Measurements from ENCODE around the gene SOAT2. TPM values are rescaled to one million over a fixed set of nuclear protein-coding genes. Genes with fewer than 3 reads are reported as not detected.
A peak's percentile ranks its signal among the peaks of the same experiment; 100 is the strongest.

Gene SOAT2
- total RNA-seq, 1 donor from 2014 or later = 0.40 TPM

DNA sequence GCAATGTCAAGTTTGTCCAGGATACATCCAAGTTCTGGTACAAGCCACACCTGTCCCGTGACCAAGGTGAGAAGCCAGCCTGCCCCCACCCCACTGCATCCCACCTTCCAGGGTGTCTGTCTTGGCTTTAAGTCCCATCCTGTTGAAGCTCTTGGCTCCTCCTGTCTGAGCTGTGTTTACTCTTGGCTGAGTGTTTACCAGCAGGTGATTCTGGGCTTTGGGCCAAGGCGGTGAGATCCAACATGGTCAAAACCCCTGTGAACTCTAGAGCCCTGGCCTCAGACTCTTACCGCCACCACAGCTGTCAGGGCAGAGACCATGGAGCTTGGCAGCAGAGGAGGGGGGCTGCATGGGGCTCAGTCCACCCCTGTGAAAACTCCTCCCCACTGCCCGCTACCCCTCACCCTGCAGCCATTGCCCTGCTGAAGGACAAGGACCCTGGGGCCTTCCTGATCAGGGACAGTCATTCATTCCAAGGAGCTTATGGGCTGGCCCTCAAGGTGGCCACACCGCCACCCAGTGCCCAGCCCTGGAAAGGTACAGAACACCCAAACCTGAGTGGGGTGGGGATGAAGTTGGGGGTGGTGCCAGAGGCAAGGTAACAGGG is 41.8 kb upstream of the SOAT2 start:
- no peak overlapping the region for H3K4me3 Mint-ChIP-seq
- TF ChIP-seq, protein P1, sequence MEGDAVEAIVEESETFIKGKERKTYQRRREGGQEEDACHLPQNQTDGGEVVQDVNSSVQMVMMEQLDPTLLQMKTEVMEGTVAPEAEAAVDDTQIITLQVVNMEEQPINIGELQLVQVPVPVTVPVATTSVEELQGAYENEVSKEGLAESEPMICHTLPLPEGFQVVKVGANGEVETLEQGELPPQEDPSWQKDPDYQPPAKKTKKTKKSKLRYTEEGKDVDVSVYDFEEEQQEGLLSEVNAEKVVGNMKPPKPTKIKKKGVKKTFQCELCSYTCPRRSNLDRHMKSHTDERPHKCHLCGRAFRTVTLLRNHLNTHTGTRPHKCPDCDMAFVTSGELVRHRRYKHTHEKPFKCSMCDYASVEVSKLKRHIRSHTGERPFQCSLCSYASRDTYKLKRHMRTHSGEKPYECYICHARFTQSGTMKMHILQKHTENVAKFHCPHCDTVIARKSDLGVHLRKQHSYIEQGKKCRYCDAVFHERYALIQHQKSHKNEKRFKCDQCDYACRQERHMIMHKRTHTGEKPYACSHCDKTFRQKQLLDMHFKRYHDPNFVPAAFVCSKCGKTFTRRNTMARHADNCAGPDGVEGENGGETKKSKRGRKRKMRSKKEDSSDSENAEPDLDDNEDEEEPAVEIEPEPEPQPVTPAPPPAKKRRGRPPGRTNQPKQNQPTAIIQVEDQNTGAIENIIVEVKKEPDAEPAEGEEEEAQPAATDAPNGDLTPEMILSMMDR (IDR thresholded peaks at IDR 0.05; ENCODE audit: unreplicated experiment) = no peak
- DNase-seq (ENCODE audit: low spot score in 2 of 2, unreplicated experiment in 2 of 2) = peak in 1 of 2 experiments; percentile 28
- peaks cover 9% of the 10 kb centered on the region for H3K36me3 Mint-ChIP-seq
- peak overlapping the region; percentile 34 for H3K27ac Mint-ChIP-seq
- no peaks in the 10 kb centered on the region for H3K27me3 Mint-ChIP-seq (ENCODE audit: low read depth)
- H3K9me3 Mint-ChIP-seq = no peaks in the 10 kb centered on the region
- peaks cover 13% of the 10 kb centered on the region for H3K4me1 Mint-ChIP-seq

DNA sequence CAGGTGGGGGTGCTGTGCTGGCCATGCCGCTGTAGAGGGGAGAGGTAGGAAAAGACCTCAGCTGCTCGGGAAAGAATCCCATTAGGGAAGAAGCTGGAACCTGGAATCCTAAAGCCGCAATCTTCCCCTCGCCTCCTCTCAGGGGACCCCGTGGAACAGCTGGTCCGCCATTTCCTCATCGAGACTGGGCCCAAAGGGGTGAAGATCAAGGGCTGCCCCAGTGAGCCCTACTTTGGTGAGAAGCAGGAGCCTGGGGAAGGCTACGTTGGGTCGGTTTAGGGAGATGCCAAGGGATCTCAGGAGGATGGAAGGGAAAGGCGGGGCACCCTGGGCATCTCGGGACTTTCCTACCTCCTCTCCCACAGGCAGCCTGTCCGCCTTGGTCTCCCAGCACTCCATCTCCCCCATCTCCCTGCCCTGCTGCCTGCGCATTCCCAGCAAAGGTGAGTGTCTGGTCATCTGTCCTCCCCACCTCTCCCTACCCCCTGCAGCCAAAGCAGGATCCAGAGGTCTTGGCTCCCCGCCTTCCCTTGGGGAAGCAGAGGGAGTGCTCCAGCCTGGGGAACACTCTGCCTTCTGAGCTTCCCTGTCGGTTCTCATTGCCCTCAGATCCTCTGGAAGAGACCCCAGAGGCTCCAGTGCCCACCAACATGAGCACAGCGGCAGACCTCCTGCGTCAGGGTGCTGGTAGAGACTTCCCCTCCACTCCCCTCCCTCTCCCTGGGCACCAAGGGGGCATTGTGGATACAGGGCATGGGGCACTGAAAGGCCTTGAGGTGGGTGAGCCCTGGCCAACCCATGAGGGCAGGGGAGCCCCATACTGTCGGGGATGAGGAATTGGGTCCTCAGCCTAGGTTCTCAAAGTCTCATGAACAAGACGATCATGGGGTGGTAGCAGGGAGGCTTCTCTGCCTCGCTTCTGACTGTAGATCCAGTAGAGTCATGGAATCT is 41.0 kb upstream of the SOAT2 start:
- Mint-ChIP-seq H3K27ac (peak overlapping the region; percentile 34), H3K9me3 (no peaks in the 10 kb centered on the region)

DNA sequence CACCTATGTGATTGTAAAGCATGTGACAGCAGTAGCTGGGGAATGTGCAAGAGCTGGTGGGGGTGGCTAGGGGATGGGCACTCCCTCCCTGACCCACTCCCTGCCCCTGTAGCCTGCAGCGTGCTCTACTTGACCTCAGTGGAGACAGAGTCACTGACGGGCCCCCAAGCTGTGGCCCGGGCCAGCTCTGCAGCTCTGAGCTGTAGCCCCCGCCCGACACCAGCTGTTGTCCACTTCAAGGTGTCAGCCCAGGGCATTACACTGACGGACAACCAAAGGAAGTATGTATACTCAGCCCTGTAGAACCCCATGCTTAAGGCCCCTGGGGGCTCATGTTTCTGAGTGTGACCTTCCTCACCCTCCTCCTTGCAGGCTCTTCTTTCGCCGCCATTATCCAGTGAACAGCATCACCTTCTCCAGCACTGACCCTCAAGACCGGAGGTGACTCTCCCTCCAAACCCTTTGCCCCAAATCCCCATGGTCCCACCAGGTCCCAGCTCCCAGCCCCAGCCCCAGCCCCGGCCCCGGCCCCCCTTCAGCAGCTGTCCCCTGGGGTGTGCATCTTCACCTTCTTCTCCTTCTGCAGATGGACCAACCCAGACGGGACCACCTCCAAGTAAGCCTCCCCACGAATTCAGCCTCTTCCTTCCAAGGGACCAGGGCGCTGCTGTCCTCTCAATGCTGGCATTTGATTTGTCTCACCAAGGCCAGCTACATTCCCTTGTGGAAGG is 40.1 kb upstream of the SOAT2 start:
- H3K9me3 Mint-ChIP-seq = no peaks in the 10 kb centered on the region
- TF ChIP-seq, protein P1 (IDR thresholded peaks at IDR 0.05; ENCODE audit: unreplicated experiment) = no peak
- H3K4me1 Mint-ChIP-seq = peaks cover 20% of the 10 kb centered on the region
- peaks cover 10% of the 10 kb centered on the region for H3K36me3 Mint-ChIP-seq
- no peaks in the 10 kb centered on the region for H3K27me3 Mint-ChIP-seq (ENCODE audit: low read depth)
- DNase-seq (ENCODE audit: low spot score in 2 of 2, unreplicated experiment in 2 of 2) = no peak
- no peak overlapping the region for H3K27ac Mint-ChIP-seq
- no peak overlapping the region for H3K4me3 Mint-ChIP-seq

More for the DNA sequence above, 41.0 kb upstream of the SOAT2 start:
- DNase-seq (ENCODE audit: low spot score in 2 of 2, unreplicated experiment in 2 of 2) = no peak
- peaks cover 19% of the 10 kb centered on the region for H3K4me1 Mint-ChIP-seq
- H3K4me3 Mint-ChIP-seq = no peak overlapping the region
- TF ChIP-seq, protein P1 (IDR thresholded peaks at IDR 0.05; ENCODE audit: unreplicated experiment) = no peak
- H3K36me3 Mint-ChIP-seq = peaks cover 9% of the 10 kb centered on the region
- H3K27me3 Mint-ChIP-seq (ENCODE audit: low read depth) = no peaks in the 10 kb centered on the region

DNA sequence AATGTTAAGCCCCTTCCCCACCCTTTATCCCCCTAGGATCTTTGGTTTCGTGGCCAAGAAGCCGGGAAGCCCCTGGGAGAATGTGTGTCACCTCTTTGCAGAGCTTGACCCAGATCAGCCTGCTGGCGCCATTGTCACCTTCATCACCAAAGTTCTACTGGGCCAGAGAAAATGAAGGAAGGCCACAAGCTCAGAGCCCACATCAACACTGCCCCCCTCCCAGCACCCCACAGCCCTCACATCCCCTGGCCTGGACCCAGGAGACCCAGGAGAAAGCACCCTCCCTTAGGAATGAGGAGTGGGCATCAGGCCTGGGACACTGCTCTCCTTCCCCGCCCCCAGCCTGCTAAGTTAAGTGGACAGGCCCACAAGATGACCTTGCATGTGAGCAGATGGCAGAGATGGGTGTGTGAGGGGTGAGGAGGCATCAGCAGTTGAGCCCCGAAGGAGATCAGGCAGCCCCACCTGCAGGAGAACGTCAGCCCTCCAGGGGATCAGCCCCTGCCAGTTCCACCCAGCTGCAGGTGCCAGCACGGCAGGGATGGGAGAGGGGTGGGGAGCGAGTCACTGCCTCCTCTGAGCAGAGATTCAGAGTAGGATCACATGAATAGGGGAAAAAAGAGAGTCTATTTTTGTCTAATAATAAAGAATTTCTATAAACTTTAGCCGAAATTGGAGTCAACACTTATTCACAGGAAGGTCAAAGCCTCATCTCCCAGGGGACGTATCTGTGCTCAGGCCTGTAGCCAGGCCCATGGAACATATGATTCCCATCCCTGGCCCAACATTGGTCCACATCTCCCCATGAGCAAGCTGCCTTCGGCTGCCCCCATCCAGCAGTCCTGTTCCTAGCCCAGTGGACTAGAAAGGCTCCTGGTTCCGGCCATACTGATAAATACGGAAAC is 39.3 kb upstream of the SOAT2 start:
- H3K27ac Mint-ChIP-seq = no peak overlapping the region
- H3K4me1 Mint-ChIP-seq = peaks cover 28% of the 10 kb centered on the region
- no peaks in the 10 kb centered on the region for H3K27me3 Mint-ChIP-seq (ENCODE audit: low read depth)
- peaks cover 11% of the 10 kb centered on the region for H3K36me3 Mint-ChIP-seq
- TF ChIP-seq, protein P1 (IDR thresholded peaks at IDR 0.05; ENCODE audit: unreplicated experiment) = no peak
- DNase-seq (ENCODE audit: low spot score in 2 of 2, unreplicated experiment in 2 of 2) = no peak
- no peaks in the 10 kb centered on the region for H3K9me3 Mint-ChIP-seq
- no peak overlapping the region for H3K4me3 Mint-ChIP-seq
